ENCODE results near the gene PAPOLB.
A peak's percentile ranks its signal among the peaks of the same experiment; 100 is the strongest.

PAPOLB gene

DNA sequence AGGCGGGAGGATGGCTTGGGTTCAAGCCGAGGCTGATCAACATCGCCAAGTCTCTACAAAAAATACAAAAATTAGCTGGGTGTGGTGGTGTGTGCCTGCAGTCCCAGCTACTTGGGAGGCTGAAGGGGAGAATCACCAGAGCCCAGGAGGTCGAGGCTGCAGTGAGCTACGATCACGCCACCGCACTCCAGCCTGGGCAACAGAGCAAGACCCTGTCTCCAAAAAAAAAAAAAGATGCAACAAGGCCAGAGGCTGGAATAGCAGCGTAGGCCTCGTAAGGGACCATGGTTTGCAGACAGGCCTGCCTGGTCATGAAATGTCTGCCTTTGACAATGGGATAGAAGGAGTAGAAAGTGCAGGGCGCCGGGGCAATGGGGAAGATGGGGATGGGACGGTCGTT is 20.0 kb downstream of the PAPOLB start:
- DNase-seq (ENCODE audit: low spot score), result no peak

DNA sequence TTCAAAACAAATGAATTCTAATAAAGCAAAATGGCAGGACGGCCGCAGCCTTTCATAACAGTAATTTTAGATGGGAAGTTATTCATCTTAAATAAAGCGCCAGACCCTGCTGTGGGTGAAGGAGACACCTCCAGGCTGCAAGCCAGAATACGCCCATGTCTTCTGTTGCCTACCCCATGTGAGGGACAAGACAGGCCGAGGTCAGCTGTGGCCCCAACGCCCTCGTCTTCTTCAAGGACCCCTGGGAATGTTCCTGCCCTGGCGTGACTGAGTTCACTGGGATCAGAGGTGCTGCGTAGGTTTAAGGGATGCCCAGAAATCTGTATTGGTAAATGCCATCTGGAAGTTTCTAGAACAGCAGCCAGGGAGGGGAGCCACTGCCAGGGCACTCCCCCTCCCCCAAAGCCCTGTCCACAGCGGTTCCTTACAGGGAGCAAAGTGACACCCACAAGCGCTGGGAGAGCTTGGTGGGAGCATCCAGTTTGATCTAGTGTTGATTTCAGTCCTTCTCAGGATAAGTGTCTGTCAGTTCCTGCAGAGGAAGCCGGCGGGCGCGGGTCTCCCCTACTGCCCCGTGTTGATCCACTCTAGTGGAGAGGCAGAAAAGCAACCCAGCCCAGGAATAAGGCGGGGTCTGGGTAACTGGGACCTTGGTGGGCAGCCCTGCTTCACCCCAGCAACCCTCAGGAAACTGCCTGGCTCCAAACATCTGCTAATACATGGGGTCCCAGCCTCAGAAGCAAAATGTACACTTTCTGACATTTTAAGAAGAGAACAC is 20.6 kb downstream of the PAPOLB start:
- no peak for DNase-seq (ENCODE audit: low spot score)

DNA sequence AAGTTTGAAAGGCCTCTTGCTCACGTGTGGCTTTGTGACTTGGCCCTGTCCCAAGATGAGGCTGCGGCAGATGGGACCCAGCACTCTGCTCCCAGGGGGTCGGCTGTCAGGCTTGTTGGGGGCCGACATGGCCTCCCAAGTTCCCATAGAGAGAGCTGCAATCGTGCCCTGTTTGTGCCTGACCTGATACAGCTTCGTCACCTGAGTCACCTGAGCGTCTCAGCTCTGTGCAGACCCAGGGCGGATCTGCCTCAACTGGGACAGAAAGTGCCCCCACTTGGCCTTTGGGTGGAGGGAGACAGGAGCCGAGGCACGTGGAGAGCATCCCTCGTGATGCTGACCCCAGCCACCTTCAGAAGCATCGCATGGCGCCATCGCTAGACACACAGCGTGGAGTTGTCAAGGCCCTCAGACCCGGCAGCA is 21.7 kb downstream of the PAPOLB start:
- DNase-seq (ENCODE audit: low spot score), result no peak

DNA sequence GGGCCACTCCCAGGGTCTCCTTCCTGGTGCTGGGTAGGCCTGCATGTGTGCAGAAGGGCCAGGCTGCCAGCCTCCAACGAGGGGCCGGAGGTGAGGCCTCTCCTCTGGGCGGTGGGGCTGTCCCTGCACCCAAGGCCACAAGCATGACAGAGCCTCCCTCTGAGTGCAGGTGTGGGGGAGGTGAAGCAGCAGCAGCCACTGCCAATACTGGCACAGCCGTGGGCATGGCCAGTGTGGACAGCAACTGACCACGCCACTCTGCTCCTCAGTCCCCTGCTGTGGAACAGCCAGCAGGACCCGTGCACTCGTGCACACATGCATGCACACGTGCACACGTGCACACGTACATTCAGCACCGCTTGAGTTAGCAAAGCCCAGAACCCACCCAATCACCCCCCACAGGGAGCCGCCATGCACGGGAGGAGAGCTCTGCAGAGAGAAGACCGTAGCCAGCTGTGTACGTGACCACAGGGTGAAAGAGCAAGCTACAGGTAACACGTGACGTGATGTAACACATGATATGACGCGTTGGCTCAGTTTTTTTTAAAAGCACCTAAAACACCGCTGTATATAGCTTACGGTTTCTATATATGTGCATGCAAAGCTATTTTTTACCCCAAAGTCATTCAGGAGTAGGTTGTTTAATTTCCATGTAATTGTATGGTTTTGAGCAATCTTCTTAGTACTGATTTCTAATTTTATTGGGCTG is 23.1 kb downstream of the PAPOLB start:
- DNase-seq (ENCODE audit: low spot score), result no peak

DNA sequence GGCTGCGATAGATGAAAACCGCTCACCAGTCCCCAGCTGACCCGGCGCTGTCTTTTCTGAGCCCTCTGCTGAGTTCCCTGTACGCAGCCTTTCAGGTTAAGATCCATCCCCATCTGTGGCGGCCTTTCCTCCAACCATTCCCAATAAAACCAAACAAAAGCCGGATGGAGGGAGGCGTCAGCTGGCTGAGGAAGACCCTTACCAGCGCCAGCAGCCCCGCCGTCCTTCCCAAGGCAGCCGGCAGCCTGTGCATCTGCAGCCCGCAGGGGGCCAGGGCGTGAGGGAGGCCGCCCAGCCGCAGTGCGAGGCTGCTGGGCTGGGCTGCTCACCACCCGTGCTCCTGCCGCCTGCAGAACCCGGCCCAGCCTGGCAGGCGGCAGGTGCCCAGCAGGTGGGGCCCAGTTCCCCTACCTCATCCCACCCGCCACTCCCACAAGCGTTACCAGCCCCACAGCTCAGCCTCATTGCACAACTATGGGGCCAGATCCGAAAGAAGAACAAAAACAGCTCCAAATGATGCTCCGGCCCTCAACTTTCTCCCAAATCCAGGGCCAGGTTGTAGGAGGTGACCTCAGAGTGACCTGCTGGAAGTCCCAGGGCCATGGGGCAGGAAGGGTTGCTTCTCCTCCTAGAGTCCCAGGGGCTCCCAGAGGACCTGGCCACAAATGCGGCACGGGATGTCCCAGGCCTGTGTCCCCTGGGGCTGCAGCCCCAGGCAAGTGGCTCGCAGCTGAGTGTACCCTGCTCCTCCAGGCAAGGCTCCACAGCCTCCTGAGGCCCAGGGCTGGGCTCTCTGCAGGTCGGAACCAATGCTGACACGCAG is 23.8 kb downstream of the PAPOLB start:
- DNase-seq (ENCODE audit: low spot score), result no peak

DNA sequence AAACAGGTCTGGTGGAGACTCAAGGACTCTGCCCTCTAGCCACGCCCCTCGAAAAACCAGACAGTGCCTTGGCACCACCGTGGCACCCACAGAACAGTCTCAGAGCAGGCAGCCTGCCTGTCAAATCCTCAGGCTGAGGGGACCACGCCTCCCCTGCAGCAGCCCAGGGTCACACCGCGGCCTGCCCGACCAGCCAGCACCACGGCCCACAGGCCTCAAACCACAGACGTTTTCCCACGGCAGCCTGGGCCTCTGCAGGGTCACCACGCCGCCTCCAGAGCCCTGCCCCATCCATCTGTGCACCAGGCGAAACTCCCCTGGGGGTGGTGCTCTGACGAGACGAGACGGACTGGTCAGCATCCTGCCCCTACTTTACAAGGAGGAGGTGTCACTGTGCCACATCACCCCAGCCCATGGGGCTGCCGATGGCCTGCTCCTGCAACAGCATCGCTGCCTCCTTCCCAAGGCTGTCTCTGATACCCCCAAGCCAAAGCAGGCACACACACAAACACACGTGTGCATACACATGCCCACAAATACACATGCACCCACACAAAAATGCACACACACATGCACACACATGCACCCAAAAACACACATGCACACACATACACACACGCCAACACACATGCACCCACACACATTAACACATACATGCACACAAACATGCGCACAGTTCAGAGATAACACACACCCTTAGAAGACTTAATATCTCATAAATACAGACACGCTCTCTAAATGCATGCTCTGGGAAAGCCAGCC is 24.6 kb downstream of the PAPOLB start:
- no peak for DNase-seq (ENCODE audit: low spot score)

DNA sequence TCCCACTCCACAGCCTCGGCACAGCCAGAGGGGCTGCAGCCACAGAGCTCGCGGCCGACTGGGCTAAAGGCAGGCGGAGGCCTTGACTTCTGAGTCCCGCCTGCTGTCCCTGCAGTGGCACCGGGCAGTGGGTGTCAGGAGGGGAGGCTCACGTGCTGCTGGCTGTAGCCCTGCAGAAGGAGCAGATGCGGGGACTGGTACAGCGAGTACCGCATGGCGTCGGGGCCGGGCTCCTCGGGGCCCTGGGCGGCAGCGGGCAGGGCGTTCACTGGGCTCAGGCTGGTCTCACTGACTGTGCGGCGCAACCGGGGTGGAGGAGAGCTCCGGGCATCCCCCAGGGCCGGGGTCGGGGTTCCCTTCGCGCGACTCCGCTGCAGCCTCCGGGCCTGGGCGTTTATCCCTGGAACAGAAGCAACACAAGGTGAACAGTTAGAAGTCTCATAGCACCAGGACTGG is 25.6 kb downstream of the PAPOLB start:
- DNase-seq (ENCODE audit: low spot score), result no peak

DNA sequence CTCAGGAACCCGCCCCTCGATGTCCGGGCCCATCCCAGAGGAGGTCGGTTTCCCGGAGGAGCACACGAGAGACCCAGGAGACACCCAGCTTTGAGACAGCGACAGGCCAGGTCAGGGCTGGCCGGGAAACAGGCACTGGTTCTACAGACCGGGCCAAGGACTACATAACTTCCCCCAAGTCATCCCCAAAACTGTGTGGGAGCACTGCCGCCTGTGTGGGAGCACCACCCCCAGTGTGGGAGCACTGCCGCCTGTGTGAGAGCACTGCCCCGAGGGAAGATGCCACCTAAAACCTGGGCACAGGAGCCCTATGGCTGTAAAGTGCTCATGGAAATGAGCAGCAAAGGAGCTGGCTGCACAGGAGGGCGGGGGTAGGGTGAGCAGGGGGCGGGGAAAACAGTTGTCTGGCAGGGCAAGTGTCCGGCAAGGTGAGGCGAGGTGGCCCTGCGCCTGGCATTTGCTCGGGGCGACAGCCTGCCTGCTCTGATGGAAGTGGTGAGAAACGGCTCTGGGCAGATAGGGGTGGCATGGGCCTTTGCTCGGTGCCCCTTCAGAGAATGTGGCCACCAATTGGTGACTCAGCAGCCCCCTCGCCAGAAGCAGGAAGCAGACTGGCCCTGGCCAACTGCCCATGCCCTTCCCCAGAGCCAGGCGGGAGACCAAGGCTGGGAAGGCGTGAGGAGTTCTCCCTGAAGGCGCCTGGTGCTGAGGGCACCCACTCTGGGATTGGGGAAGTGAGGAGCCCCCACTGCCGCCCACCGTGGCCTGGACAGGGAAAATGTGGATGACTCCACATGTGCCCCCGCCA is 26.2 kb downstream of the PAPOLB start:
- DNase-seq (ENCODE audit: low spot score), result no peak

DNA sequence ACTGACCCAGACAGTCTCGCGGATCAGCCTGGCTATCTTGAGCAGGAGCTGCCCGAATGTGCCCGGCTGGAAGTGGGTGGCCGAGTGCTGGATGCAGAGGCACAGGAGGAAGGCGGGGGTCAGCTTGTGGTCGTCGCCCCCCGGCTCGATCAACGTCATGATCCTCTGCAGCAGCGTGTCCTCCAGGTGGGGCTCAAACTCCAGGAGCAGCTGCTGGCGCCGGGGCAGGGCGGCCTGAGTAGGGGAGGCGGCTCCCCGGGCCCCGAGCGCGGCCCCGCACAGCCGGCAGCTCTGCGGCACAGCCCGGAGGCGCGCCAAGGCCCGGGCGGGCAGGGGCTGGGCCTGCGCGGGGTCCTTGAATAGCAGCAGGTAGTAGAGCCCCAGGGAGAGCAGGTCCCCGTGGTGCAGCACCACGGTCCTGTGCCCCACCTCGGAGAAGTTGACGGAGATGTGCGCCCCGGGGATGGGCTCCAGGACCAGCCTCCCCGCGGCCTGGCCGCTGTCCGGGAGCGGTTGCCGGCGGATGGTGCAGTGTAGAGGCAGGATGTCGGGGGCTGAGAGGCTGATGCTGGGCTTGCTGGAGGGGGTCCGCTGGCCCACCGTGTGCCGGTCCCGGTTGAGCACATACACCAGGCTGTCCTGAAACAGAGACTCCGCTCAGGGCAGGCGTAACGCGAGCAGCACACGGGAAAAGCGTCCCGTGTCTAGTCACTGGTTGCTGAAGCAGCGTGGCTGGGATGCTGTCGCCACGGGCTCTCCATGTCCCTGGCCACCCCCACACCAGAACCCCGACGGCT is 27.0 kb downstream of the PAPOLB start:
- DNase-seq (ENCODE audit: low spot score), result no peak

DNA sequence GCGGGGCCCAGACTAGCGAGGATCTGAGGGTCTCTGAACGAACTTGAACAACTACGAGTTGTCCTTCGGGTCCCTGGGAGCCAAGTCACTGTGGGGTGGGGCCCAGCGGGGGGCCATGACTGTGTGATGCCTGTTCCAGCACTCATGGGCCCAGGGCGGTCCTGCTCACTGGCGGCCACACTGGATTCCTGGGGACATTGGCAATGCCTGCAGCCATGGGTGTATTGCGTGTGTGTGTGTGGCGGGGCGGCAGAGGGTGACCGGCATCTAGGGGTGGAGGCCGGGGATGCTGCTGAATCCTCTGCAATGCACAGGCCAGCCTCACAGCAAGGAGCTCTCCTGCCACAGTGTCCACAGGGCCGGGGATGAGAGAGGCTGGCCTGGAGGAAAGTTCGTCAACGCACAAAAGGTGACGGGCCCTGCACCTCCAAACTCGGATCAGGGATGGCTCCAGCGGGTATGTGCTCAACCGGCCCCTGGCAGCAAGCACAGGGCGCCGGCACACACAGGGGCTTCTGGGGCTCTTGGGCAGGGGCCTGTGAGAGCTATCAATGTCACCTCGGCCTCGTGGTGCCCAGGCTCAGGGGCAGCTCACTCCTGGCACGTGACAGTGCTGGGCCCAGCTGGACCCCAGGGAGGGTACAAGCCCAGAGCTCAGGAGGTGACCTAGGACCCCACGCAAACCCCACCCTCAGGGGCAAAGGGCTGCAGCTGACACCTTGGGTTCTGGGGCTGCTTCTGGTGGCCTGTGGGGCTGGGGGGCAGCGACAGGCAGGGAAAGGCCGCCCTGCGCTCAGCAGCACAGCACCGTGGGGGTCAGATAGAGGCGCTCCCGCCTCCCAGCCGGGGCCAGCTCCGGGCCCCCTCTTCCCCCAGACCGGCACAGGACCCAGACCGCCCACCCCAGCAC is 27.9 kb downstream of the PAPOLB start:
- no peak for DNase-seq (ENCODE audit: low spot score)

DNA sequence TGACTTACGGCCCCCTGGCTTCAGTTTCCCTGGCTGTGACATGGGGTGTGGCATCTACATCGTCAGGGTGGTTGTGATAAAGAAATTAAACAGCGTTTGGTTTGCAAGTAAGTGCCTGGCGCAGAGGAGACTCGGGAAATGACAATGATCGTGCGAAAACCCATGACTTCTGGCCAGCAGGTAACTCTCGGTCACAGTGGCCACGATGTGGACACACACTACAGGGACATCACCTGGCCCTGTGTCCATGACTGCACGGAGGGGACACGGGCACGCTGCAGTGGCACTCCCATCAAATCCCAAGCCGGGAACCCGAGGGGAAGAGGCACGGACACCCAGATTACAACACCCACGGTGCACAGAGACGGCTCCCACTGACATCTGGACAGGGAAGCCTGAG is 28.7 kb downstream of the PAPOLB start:
- no peak for DNase-seq (ENCODE audit: low spot score)

DNA sequence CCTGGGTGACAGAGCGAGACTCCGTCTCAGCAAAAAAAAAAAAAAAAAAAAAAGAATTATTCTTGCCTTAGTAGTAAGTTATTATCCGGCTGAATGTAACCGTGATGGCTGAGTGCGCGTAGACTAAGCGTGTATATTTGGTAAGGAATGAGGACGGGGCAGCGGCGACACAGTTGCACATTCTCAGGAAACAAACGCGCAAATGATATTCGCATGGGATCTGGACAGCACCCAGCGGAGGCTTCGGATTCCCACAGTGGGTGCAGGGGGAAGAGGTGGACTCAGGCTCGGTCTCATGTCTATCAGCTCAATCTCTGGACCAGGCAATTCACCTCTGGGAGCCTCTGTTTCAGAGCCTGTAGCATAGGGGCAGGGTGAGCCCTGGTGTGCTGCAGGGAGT is 29.1 kb downstream of the PAPOLB start:
- no peak for DNase-seq (ENCODE audit: low spot score)

DNA sequence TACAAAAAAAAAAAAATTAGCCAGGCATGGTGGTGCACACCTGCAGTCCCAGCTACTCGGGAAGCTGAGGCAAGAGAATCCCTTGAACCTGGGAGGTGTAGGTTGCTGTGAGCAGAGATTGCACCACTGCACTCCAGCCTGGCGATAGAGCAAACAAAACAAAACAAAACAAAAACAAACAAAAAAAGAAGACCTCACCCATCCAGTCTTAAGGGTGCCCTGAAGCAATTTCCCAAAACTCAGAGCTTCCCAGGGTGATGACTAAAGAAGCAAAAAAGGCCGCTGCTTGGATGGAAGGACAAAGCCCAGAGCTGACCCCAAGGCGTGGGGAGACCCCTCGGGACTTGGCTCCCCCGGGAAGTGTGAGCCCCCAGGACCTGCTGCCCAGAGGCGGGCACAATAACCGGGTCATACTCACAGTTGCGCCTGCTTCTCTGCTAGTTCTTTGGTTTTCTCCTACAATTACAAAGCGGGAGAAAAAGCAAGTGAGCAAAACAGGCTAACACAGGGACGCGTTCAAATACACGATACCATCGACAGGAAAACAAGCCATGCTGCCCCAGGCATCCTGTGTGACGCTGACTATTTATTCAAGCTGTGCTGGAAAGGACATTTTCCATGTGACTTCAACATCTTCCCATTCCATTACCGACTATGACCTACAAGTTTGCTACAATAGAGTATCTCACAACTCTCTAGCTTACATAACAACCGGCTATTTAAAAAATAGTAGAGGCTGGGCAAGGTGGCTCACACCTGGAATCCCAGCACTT is 29.9 kb downstream of the PAPOLB start:
- DNase-seq (ENCODE audit: low spot score), result no peak

DNA sequence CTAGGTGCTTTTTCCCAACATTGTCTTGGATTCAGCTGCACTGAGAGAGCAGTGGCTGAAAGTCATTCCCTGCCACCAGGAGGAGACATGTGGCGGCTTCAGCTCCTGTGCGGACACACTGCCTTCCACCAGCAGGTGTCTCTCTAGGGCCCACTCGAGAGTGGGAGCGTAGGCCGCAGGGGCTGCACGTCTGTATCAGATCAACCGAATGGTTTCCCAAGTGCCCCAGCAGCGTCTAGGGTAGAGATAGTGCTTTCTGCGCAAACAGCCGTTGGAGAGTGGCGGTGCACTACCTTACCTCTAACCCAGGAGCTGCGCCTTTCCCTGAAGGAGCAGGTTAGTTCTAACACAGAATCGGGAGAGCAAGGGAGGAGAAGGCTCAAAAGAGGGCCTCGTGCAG is 31.7 kb downstream of the PAPOLB start:
- peak; percentile 67 for DNase-seq (ENCODE audit: low spot score)

DNA sequence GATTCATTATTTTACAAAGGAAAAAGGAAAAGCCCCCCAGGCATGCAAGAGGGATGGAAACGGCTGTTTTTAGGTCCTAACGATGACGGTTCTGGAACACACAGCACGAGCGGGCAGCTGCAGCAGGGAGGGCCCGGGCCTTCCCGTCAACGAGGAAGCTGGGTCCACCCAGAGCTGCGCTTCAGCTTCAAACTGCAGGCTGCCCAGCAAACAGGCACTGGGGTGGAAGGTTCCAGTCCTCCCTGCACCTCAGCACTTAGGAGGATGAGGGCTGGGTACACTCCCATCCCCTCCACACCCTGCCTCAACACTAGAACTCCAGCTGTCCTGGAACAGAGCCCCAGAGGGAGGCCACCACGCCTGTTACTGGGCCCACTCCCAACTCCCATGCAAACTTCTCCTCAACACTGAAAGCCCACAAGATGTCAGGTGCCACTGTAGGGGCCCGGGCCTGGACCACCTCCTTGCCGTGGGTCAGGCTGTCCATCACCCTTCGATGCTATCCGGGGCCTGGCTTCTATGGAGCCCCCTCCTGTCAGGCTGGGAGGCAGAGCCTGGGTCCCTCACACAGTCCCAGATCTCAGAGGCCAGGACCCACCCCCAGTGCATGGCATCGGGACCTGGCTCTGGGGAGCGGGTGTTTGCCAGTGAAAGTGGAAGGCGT is 33.0 kb downstream of the PAPOLB start:
- no peak for DNase-seq (ENCODE audit: low spot score)

DNA sequence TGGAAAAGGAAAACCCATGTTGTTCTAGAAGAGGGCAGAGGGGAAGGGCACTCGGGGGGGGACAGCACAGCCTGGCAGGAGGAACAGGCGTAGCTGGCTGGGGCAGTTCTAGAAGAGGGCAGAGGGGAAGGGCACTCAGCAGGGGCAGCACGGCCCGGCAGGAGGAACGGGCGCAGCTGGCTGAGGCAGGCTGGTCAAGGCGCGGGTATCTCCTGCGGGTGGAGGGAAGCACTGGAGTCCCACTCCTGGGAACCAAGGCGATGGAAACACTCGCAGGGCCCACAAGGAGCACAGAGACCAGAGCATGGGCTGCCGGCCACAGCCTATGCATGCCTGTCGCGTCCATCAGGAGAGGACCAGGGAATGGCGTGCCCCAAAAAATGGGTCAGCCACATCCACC is 36.7 kb downstream of the PAPOLB start:
- DNase-seq (ENCODE audit: low spot score), result no peak

DNA sequence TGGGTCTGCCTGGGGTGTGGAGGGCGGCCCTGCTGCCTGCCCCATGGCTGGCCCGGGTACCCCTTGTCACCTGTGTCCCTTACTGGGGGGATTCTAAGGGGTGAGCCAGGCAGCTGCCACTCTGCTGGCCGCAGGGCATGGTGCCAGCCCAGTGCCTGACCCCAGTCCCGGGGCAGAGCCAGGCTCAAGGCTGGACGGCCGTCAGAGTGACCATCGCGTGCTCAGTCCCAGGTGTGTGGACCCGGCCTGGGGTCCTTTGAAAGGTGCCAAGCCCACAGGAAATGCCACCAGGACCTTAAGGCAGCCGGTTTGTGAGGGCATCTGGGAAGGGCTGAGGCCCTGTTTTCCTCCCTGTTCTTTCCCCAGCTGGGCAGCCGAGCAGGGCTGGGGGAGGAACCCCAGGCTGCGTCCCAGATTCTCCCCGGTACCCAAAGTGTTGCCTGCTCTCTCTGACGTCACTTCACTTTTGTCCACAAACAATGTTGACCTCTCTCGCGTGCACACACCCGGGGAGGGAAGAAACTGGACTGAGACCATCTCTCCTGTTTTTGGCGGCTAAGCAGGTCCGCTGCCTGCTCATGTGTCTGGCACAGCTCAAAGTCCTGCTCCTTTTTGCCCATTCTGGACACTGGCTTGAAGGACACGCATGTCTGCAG is 37.6 kb downstream of the PAPOLB start:
- DNase-seq (ENCODE audit: low spot score), result no peak

Measured in kidney capillary endothelial cell (primary cell).